Ectodermal cell (in vitro differentiated cells): ENCODE results near the gene ELK3.
A peak's percentile ranks its signal among the peaks of the same experiment; 100 is the strongest.
"Not testable (repeated sequence)": the region's sequence is repeated elsewhere in the genome, so short reads cannot be mapped to it uniquely, and the experiment has no call there.

Experiments used
- H3K27ac ChIP-seq: 2 replicates; pipeline ENCODE4 v1.7.0; 2013; ENCODE audit warnings: mild to moderate bottlenecking, low read depth, low read length; ENCODE audit not compliant: insufficient read depth, poor library complexity, severe bottlenecking
- H3K27me3 ChIP-seq: 2 replicates; pipeline ENCODE4 v1.7.0; 2013; ENCODE audit warnings: mild to moderate bottlenecking, low read length; ENCODE audit not compliant: insufficient read depth, control insufficient read depth, poor library complexity, severe bottlenecking
- H3K36me3 ChIP-seq: one replicate; pipeline ENCODE4 v1.7.0; 2013; ENCODE audit warnings: low read length; ENCODE audit not compliant: control insufficient read depth, insufficient read depth
- H3K4me1 ChIP-seq: one replicate; pipeline ENCODE4 v1.7.0; 2013; ENCODE audit warnings: low read length; ENCODE audit not compliant: control insufficient read depth, insufficient read depth
- H3K4me3 ChIP-seq: 2 replicates; pipeline ENCODE4 v1.7.0; 2013; ENCODE audit warnings: low read depth, low read length, control low read depth; ENCODE audit not compliant: insufficient read depth
- H3K9me3 ChIP-seq: 2 replicates; pipeline ENCODE4 v1.7.0; 2013; ENCODE audit warnings: mild to moderate bottlenecking, low read length, moderate library complexity; ENCODE audit not compliant: control insufficient read depth
- WGBS, 2 experiments: methylation state at CpG; one replicate each; pipeline ENCODE4 v1.1.7; 2013; ENCODE audit warnings: missing lambda C conversion rate in 2 of 2; 5-methylcytosine and 5-hydroxymethylcytosine counted together

Gene ELK3

GRCh38 chr12:96301732-96302131 lies 107.6 kb downstream of the ELK3 start:
- Histone ChIP-seq H3K27me3 (no peaks in the 10 kb centered on the region), H3K4me3 (no peak overlapping the region), H3K27ac (no peak overlapping the region), H3K9me3 (no peaks in the 10 kb centered on the region), H3K36me3 (peaks cover 8% of the 10 kb centered on the region), H3K4me1 (peaks cover 12% of the 10 kb centered on the region)
- 97 to 100% methylated on average over 1 to 4 of the region's 4 CpGs for WGBS, 2 experiments

GRCh38 chr12:96302687-96303310 lies 108.6 kb downstream of the ELK3 start:
- WGBS, 2 experiments: 76 to 80% methylated on average over 1 of the region's 2 CpGs
- peaks cover 12% of the 10 kb centered on the region for H3K4me1 ChIP-seq
- H3K36me3 ChIP-seq: peaks cover 3% of the 10 kb centered on the region
- H3K9me3 ChIP-seq: no peaks in the 10 kb centered on the region
- H3K27me3 ChIP-seq: no peaks in the 10 kb centered on the region
- H3K27ac ChIP-seq: no peak overlapping the region
- H3K4me3 ChIP-seq: no peak overlapping the region

- Histone ChIP-seq H3K27ac (no peak overlapping the region), H3K36me3 (no peaks in the 10 kb centered on the region), H3K4me3 (no peak overlapping the region), H3K4me1 (peaks cover 12% of the 10 kb centered on the region), H3K9me3 (no peaks in the 10 kb centered on the region), H3K27me3 (no peaks in the 10 kb centered on the region)
Observed at GRCh38 chr12:96303653-96304052, 109.5 kb downstream of the ELK3 start.

- Histone ChIP-seq H3K36me3 (no peaks in the 10 kb centered on the region), H3K9me3 (no peaks in the 10 kb centered on the region), H3K4me3 (no peak overlapping the region), H3K27me3 (no peaks in the 10 kb centered on the region), H3K4me1 (peaks cover 15% of the 10 kb centered on the region), H3K27ac (no peak overlapping the region)
- 91 to 94% methylated on average over 3 of the region's 3 CpGs for WGBS, 2 experiments
Observed at GRCh38 chr12:96305665-96306064, 111.5 kb downstream of the ELK3 start.

- H3K4me1 ChIP-seq: peaks cover 3% of the 10 kb centered on the region
- no peaks in the 10 kb centered on the region for H3K36me3 ChIP-seq
- H3K9me3 ChIP-seq: no peaks in the 10 kb centered on the region
- WGBS, 2 experiments: 91 to 92% methylated on average over 1 of the region's 1 CpG
- no peak overlapping the region for H3K27ac ChIP-seq
- no peak overlapping the region for H3K4me3 ChIP-seq
- no peaks in the 10 kb centered on the region for H3K27me3 ChIP-seq
Observed at GRCh38 chr12:96308881-96309280, 114.7 kb downstream of the ELK3 start.

GRCh38 chr12:96310067-96310466 lies 115.9 kb downstream of the ELK3 start:
- H3K4me1 ChIP-seq: peaks cover 3% of the 10 kb centered on the region
- no peak overlapping the region for H3K27ac ChIP-seq
- no peaks in the 10 kb centered on the region for H3K27me3 ChIP-seq
- H3K4me3 ChIP-seq: no peak overlapping the region
- H3K9me3 ChIP-seq: no peaks in the 10 kb centered on the region
- 94 to 95% methylated on average over 2 of the region's 3 CpGs for WGBS, 2 experiments
- H3K36me3 ChIP-seq: no peaks in the 10 kb centered on the region

GRCh38 chr12:96311191-96311590 lies 117.0 kb downstream of the ELK3 start:
- 100% methylated on average over 1 of the region's 1 CpG; no CpG with 5 or more reads in 1 of the 2 experiments for WGBS, 2 experiments
- H3K27ac ChIP-seq: no peak overlapping the region

GRCh38 chr12:96313606-96314005 lies 119.4 kb downstream of the ELK3 start:
- H3K9me3 ChIP-seq: no peaks in the 10 kb centered on the region
- peaks cover 3% of the 10 kb centered on the region for H3K4me1 ChIP-seq
- no peaks in the 10 kb centered on the region for H3K36me3 ChIP-seq
- no peak overlapping the region for H3K27ac ChIP-seq
- H3K27me3 ChIP-seq: no peaks in the 10 kb centered on the region
- no peak overlapping the region for H3K4me3 ChIP-seq

More at GRCh38 chr12:96311191-96311590, 117.0 kb downstream of the ELK3 start:
- peaks cover 3% of the 10 kb centered on the region for H3K4me1 ChIP-seq
- no peak overlapping the region for H3K4me3 ChIP-seq
- no peaks in the 10 kb centered on the region for H3K36me3 ChIP-seq
- no peaks in the 10 kb centered on the region for H3K9me3 ChIP-seq
- no peaks in the 10 kb centered on the region for H3K27me3 ChIP-seq

- H3K4me1 ChIP-seq: no peaks in the 10 kb centered on the region
- 92 to 95% methylated on average over 2 of the region's 2 CpGs for WGBS, 2 experiments
- H3K4me3 ChIP-seq: no peak overlapping the region
- H3K9me3 ChIP-seq: no peaks in the 10 kb centered on the region
- H3K27me3 ChIP-seq: no peaks in the 10 kb centered on the region
- H3K36me3 ChIP-seq: no peaks in the 10 kb centered on the region
- no peak overlapping the region for H3K27ac ChIP-seq
Observed at GRCh38 chr12:96314723-96315122, 120.5 kb downstream of the ELK3 start.

- H3K27ac ChIP-seq, H3K9me3 ChIP-seq, H3K27me3 ChIP-seq, H3K4me1 ChIP-seq, H3K36me3 ChIP-seq: not testable (repeated sequence)
- WGBS, 2 experiments: 29 to 32% methylated on average over 26 to 29 of the region's 33 CpGs
- H3K4me3 ChIP-seq: peak overlapping the region; percentile 10
Observed at GRCh38 chr12:96315741-96316481, 121.7 kb downstream of the ELK3 start.
